ENCODE results near the gene SNX7.

- TF ChIP-seq POLR2A (IDR thresholded peaks at IDR 0.05) (no peak), CTCF (IDR thresholded peaks at IDR 0.05) (no peak)
Measured at GRCh38 chr1:98764485-98764884, 103.0 kb downstream of the SNX7 start.
